Stimulated activated CD4-positive, alpha-beta T cell treated with anti-CD3 and anti-CD28 coated beads, Interleukin-15, amount 100 ng/mL, for 48 hours (primary cell): ENCODE measurements around the gene GPR153.

ENCODE experiments used
- DNase-seq, 2 donors: peaks; one replicate each; pipeline ENCODE4 v3.0.0-alpha.2; 2020; ENCODE audit warnings: low read depth in 2 of 2

GPR153 gene

DNA sequence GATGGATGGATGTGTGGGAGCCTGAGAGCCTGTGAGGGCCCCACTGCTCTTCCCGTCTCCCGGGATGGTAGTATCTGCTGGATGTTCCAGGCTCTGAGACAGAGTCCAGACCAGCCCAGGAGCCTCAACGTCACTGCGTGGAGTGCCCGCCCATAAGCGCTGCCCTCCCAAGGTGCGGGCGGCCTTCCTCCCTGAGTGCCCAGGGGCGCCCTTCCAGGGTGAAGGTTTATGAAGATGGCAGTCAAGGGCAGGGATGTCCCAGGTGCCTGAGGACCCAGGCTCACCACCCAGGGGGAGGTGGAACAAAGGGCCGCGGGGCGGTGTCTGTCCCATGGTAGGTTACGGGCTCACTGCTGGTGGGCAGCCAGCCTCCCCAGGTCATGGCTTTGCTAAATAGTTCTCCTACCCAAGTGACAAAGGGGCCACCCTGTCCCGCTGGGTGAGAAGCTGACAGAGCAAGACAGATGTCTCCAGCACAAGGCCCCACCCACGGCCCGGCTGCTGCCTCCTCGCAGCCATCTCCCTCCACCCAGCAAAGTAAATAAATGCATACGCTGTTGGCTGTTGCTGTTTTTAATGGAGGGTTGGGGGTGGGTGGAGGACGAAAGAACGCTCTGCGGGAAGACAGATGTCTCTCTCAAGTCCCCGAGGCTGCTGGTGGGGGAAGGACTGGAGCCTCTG is 9.0 kb upstream of the GPR153 start:
- no peak for DNase-seq

DNA sequence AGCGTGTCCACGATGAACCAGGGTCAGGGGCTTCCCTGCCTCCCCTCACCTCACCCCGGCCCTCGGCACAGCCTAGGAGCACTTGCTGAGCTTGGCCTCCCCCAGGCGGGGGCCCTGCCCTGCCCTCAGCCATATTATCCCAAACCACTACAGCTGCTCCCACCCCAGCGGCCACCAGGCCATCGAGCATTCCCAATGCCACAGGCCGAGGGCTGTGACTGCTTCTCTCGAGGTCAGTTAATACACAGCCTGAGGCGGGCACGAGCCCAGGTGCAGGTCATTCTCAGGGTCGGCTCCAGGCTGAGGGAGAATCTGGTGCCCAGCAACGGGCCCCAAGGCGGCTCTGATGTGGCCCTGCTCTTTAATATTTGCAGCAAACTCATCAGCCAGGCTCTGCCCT is 8.4 kb upstream of the GPR153 start:
- no peak for DNase-seq

DNA sequence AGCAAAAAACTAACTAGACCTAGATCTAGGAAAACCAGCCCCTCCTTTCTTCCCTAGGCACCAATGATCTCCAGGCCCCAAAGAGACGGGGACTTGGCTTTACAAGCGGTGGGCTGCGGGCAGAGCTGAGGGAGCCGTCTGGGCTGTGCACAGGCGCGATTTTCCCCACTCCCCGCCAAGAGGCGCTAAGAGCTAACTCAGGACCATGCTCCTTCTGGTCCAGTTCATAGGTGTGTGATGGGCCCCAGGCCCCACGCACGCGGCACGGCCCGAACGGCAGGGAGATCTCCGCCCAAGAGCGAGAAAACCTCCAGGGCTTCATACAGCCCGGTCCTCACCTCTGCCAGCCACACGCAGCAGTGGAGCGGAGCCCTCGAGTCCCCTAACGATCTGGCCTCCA is 7.5 kb upstream of the GPR153 start:
- DNase-seq, result no peak

DNA sequence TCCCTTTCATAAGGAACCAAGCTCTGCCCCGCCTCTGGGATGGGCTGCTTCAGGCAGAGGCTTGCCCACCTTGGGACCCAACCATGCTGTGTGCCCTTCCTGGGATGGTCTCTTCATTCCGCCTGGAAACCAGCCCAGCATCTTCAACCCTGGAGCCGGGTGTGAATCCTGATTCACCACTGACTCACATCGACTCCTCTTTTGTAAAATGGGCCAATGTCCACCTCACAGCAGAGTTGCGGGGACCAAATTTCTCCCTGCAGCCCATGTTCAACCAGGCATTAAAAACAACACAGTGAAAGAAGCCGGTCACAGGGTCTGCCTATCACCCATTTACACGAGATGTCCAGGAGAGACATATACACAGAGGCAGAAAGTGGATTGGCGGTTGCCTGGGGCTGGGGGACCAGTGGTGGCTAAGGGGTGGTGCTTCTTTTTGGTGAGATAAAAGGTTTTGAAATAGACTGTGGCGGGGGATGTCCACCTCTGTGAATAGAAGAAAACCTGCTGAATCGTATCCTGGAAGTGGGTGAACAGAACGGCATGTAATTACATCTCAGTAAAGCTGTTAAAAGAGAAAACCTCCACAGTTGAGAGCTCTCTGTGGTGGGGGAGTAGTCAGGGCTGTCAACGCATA is 6.9 kb upstream of the GPR153 start:
- DNase-seq, result no peak

DNA sequence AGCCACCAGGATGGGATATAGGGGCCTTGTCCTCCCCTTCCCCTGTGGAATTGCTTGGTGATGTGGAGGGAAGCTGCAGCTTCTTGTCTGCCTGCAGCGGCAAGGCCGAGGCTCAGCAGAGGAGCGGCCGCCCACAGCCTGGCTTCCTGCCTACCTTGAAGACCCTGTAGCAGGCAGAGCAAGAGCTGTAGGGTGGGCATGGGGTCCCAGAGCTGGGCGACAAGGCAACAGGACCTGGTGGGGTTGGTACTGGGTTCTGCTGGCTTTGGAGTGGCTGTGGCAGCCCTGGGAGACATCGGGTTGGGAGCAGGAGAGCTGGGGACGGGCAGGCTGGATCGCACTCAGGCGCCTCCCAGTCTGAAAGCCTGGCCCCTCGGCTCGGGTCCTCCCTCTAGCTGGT is 5.7 kb upstream of the GPR153 start:
- DNase-seq, result no peak

DNA sequence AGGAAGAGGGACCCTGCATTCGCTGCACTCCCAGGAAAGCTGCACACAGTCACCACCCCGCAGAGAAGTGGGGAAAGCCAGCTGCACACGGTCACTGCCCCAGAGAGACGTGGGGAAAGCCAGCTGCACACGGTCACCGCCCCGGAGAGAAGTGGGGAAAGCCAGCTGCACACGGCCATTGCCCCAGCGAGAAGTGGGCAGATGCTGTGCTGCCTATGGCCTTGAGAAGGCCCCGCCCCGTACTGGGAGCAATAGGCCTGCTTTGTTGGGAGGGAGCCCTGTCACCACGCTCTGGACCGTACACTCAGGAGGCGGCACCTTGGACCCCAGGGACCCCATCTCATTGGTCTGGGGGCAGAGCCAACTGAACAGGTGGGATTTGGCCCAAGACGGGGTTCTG is 4.3 kb upstream of the GPR153 start:
- no peak for DNase-seq

DNA sequence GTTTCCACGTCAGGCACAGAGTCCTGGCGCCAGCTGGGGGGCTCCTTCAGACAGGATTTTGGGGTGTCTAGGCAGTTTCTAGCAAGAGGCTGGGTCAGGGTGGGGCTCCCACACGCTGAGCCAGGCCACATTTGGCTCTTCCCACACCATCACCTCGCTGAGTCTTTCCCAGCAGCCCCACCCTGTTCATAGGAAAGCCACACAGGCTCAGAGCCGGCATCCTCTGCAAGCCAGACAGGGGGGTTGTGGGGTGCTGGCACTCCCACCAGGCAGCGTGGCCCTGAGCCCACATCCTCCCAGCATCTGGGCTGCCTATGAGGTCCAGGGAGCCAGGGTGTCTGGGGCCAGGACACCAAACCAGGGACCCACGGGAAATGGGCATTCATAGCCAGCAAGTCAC is 2.8 kb upstream of the GPR153 start:
- no peak for DNase-seq

DNA sequence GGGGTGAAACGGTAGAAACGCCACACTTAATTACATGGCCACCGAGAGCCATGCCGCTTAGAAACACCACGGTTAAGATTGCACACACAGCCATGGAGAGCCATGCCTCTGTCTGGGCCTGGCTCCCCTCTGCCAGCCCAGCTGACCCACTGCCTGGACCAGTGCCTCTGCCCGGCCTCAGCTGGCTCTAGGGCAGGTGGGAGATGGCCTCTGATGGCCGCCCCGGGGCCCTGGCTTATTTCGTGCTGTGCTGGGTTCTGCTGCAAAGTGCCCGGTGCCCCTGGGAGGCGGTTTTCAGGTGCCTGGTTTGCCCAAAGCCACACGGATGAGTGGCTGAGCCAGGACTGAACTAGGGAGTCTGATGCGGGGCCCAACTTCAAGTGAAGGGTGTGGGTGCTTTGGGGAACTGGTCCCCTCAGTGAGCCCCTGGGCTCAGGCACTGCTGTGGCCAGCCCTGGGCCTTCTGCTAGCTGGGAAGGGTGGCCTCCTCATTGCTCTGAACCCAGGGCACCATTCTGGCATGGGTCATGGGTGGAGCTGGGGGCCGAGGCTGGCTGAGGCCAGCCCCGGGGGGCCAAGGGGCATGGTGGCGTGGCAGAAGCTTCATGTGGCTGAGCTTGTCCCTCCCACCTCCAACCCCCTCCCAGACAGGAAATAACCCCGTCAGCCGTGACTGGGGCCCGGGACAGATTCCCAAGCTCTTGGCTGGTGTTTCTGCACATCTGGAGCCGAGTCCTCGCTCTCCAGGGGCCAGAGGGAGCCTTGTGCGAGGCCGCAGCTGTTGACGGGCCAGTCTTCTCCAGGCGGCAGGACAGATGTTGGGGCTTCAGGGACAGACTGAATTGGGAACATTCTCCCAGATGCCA is 1.9 kb upstream of the GPR153 start:
- no peak for DNase-seq

DNA sequence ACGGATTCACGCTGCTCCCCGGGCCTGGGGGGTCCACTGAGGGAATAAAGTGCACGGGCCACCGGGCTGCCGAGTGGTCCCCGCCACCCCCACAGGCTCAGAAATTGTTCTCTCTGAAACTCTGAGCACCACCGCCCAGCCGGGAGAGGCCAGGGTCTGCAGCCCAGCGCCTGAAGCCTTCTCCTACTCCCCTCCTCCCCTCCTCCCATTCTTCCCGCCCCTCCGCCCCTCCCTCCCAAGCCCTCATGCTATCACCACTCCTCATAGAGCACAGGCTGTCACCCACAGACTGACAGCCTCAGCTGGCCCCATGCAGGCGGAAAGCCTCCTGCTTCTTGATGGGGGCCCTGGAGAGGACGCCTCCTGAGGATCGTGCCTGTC is 707 bp upstream of the GPR153 start:
- DNase-seq, result no peak

DNA sequence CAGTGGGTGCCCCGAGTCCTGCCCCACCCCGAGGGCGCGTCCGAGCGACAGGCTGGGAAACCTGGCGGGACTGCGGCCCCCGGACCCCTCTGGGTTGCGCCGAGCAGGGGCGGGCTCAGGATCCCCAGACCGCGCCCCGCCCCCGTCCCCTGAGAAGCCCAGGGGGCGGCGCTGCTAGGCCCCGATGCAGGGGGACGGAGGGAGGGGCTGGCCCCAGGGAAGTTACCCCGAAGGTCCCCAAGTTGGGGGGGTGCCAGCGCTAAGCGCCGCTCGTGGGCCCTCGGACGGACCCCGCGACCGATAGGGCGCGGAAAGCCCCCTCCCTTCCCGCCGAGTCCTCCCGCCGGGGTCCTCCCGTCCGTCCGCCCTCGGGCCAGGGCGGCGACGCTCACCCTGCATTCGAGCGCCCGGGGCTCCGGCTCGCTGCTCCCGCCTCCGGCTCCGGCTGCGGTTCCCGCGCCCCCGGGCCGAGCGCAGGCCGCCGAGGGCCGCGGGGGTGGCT is 414 bp downstream of the GPR153 start:
- no peak for DNase-seq

DNA sequence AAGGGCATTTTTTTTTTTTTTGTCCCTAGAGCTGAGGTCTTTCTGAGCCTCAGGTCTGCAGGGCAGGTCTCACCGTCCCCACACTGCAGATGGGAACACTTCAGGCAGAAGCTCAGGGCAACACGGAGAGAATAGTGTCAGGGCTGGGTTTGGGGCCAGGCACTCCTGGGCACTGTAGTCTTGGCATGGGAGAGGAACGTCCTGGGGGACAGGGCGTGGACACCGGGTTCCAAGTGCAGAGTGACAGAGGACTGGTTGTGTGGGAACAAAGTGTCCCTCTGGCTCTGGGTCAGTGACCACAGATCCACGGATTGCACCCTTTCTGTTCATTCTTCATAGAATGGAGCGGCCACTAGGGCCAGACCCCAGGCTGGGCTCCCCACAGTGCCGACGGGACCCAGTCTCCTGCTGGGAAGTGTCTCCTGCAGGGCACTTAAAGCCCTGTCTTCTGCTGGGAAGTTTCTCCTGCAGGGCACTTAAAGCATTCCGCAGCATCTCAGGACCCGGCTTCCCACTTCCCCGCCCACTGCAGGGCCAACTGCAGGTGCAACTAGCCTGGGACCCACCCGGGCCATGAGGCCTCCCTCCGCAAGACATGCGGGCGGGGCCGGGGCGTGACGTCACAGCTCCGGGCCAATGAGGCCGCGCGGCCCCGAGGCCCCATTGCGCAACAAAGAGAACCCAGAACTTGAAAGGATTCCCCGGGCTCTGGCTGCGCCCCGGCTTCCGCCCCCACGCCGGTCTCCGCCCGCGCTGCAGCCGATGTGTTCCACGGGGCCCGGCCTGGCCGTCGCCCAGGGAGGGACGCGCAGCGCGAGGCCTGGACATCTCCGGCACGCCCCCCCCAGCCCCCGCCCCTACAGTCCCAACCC is 1.2 kb downstream of the GPR153 start:
- DNase-seq, result peak; percentile 52 to 72

DNA sequence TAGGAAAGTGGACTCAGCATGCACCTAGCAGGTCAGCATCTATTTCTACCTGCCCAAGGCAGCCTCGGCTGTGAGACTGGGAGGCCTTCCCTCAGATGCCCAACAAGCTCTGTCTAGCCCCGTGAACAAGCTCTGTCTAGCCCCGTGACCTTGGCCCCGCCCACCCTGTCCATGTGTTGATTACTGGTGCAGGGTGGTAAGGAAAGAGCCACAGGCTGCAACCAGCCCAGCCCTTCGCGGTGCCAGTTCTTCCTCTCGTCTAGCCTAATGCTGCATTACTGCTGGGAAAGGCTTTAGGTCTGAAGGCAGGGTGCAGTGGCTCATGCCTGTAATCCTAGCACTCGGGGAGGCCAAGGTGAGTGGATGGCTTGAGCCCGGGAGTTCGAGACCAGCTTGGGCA is 2.2 kb downstream of the GPR153 start:
- no peak for DNase-seq

DNA sequence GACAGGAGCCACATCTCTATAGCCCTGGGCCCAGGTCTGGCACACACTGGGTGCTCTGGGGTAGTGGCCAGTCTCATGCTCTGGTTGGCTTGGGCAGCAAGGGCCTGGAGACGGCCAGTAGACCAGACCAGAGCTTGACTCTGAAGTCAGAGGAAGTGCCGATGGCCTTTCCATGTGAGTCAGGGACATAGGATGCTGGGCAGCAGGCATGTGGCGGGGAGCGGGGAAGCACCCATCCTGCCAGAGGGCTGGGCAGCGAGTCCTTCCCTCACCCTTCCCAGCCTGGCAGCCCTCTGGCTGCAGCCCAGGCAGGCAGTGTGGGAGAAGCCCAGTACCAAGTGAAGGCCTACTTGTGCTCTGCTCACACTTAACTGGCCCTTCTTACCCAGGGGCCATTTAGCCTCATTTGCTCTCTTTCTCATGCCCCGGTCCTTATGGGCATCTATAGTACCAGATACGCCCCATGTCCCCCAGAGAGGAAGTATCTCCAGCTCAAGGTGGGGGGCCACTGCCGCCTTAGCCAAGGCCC is 3.3 kb downstream of the GPR153 start:
- no peak for DNase-seq

DNA sequence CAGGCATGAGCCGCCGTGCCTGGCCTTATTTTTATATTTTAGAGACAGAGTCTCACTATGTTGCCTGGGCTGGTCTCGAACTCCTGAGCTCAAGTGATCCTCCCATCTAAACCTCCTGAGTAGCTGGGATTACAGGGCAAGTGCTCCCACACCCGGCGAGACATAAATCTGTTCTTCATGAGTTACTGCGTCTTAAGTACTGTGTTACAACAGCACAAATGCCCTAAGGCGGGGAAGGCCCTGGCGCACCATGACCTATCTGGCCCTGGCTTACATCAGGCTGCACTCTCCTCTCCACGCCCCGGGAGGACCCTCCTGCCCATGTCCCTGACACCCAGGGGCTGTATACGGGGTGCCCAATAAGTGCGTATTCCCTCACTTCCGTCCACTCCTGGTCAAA is 4.3 kb downstream of the GPR153 start:
- DNase-seq, result no peak

DNA sequence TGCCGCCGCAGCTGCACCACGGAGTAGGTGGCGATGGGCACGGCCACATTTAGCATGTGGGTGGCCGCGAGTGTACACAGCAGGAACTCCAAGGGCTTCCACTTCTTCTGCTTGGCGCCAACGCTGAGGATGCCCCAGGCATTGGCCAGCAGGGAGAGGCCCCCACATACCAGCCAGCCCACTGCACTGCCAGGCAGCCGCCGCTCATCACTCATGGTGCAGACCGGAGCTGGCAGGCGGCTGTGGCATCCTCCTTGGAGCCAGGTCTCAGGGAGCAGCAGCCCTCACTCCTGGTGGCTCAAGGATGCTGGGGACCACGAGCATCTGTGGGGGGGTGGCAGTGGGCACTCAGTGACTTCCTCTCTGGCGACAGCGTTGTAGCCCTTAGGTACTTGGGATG is 6.2 kb downstream of the GPR153 start:
- DNase-seq, result no peak

DNA sequence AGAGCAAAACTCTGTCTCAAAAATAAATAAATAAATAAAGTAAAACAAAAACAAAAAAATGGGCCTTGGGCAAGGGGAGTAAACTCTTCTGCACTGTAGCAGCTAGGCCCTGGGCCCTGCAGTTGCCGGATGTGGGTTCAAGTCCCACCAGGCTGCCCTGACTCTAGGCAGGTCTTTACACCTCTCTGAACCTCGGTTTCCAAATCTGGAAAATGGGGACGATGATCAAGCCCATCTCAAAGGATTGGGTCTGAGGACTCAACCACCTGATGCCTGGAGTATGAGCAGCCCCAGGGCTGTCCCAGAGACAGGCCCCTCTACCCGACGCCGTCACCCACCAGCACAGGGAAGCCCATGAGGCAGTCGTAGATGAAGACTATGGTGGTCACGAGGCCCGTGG is 7.5 kb downstream of the GPR153 start:
- DNase-seq, result no peak

DNA sequence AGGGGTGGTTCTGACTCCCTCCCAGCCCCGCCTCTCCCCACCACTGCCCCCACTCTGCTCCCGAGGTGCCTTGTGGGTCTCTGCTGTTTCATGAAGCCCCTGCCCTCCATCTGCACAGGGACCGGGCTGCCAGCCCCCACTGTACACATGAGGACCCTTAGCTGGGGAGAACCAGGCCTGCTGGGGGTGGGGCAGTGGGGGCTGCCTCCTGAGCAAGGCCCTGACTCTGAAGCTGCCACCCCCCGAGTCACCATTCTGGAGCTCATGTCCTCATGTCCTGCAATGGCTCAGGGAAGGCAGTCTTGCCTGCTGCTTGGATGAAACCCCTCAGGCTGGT is 8.6 kb downstream of the GPR153 start:
- no peak for DNase-seq

DNA sequence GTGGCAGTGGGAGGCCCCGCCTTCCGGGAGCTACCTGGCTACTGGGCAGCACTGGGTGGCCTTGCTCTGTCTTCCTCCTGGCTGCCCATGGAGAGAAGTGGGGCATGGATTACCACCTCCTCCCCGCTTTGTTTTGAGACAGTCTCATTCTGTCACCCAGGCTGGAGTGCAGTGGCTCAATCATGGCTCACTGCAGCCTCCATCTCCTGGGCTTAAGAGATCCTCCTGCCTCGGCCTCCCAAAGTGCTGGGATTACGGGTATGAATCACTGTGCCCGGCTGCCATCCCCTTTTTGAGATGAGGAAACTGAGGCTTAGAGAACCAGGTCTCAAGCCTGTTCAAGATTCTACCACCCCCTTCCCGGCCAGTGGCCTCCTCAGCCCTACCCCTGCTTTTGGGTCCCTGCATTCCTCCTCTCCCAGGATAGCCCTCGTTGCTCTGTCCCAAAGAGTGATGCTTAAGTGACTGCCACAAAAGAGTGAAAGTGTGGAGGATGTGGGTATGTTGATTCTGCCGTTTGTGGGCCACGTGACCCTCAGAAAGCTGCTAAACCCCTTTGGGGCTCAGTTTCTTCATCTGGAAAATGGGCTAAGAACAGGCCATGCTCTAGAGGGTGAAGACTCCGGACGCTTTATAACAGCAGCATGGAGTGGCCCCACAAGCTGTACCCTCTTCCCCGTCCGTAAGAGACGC is 9.1 kb downstream of the GPR153 start:
- no peak for DNase-seq

DNA sequence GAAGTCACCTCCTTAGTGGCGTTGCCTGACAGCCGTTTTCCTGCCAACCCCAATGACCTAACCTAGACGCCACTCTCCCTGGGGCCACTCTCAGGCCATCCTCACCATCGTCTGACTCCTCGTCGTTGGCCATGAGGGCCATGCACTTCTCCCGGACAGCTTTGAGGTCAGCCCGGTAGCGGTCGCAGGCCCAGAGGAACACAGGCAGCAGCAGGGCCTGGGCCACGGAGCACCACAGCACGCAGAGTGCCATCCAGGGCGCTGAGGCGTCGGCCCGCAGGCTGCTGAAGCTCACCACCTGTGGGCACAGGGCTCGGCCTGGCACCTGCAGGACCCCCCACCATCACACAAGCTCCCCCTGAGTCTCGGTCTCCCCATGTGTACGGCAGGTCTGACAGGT is 9.7 kb downstream of the GPR153 start:
- no peak for DNase-seq

DNA sequence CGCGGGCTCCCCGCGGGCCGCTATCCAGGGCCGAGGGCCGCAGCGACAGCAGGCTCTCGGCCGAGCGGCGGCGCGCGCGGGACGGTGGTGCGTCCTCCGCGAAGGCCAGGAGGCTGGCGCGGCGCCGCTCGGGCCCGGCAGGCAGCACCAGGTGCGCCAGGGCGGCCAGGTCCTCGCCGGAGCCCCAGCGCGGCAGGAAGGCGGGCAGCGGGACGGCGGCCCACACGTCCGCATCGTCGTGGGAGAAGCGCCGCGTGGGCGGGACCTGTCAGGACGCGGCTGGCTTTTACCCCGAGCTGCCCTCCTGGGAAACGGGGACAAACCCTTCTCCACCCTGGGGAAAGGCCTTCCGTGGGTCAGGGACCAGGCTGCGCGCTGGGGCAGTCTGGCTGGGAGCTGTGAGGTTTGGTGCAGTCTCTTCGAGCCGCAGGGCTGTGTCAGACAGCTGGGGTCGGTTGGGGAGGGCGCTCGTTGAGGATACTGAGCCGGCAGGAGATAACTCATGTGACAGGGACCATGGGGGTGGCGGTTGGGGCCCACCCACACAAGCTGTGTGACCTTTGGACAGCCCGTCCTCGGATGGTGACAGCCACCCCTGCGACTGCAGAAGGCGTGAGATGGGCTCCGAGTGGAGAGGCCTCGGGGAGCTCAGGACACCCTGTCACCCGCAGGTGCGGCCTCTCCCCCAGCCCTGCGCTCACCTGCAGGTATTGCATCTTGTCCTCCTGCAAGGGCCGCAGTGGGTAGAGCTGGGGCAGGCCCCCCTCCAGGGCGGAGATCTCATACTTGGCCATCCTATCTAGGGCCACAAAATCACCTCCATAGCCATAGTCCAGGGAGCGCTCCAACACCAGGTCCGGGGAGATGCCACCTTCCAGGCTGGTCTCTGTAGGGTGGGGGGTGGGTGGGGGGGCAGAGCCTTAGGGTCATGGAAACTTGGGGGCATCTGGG is 10.9 kb downstream of the GPR153 start:
- DNase-seq, result no peak
